A673 (cell line): ENCODE data around the gene GYG1. TPM values are rescaled to one million over a fixed set of nuclear protein-coding genes. Genes with fewer than 3 reads are reported as not detected.

Experiments used
- BruUV-seq: library from RNA; stranded (reverse); fragments of 400-500 nt; replicated peaks from 2 replicates; lab custom pipeline; 2021; lab: Mats Ljungman, UMichigan
- CTCF ChIA-PET: fragments of 300-600 bp; sonication (Branson Sonifier 250); formaldehyde crosslinking; loops from one replicate; lab custom pipeline; 2022; ENCODE audit warnings: antibody characterized with exemption; lab: Charles Lee
- POLR2A ChIA-PET: fragments of 300-600 bp; sonication (Branson Sonifier 250); formaldehyde crosslinking; loops from one replicate; lab custom pipeline; 2022; ENCODE audit warnings: antibody characterized with exemption; ENCODE audit not compliant: low non-redundant PET; lab: Charles Lee
- DNase-seq: peaks from one replicate; pipeline ENCODE4 v3.0.0-alpha.2; 2015; ENCODE audit warnings: low spot score
- H3K27ac ChIP-seq: fragments of 200-600 bp; sonication (generic); 2 replicates; pipeline ENCODE4 v1.5.1; 2016; ENCODE audit warnings: mixed run types, low read depth, mild to moderate bottlenecking, mixed read lengths, antibody characterized with exemption, low read length; ENCODE audit not compliant: poor library complexity, severe bottlenecking
- H3K27me3 ChIP-seq: fragments of 200-600 bp; sonication (generic); replicated peaks from 2 replicates; pipeline ENCODE4 v1.6.1; 2017; ENCODE audit warnings: mixed run types, low read depth, mild to moderate bottlenecking, mixed read lengths, antibody characterized with exemption, low read length; ENCODE audit not compliant: insufficient read depth, poor library complexity
- H3K36me3 ChIP-seq: fragments of 200-600 bp; sonication (generic); 2 replicates; pipeline ENCODE4 v1.6.1; 2016; ENCODE audit warnings: mixed run types, mild to moderate bottlenecking, mixed read lengths, antibody characterized with exemption, low read length; ENCODE audit not compliant: insufficient read depth, poor library complexity, severe bottlenecking
- H3K4me1 ChIP-seq: fragments of 200-600 bp; sonication (generic); 2 replicates; pipeline ENCODE4 v1.6.1; 2017; ENCODE audit warnings: mixed run types, mild to moderate bottlenecking, mixed read lengths, antibody characterized with exemption, low read length; ENCODE audit not compliant: insufficient read depth, poor library complexity, severe bottlenecking
- H3K4me3 ChIP-seq: fragments of 200-600 bp; sonication (generic); 2 replicates; pipeline ENCODE4 v1.5.1; 2016; ENCODE audit warnings: low read depth, mixed run types, mild to moderate bottlenecking, mixed read lengths, low read length; ENCODE audit not compliant: poor library complexity, severe bottlenecking
- H3K9me3 ChIP-seq: fragments of 200-600 bp; sonication (generic); 2 replicates; pipeline ENCODE4 v1.6.1; 2016; ENCODE audit warnings: mixed run types, low read depth, mild to moderate bottlenecking, mixed read lengths, antibody characterized with exemption, low read length; ENCODE audit not compliant: poor library complexity, severe bottlenecking
- CTCF ChIP-seq: fragments of 300-800, 200-600 bp; sonication (generic); conservative IDR thresholded peaks from 2 replicates; pipeline ENCODE4 v1.5.1; 2017; ENCODE audit warnings: low read depth, mild to moderate bottlenecking, antibody characterized with exemption, low read length, moderate library complexity, mixed read lengths
- EZH2 ChIP-seq: fragments of 200-600 bp; sonication (generic); IDR thresholded peaks from 2 replicates; pipeline ENCODE4 v1.6.1; 2017; ENCODE audit warnings: borderline replicate concordance, low read depth, mild to moderate bottlenecking, mixed read lengths, antibody characterized with exemption, low read length; ENCODE audit not compliant: poor library complexity, severe bottlenecking
- intact Hi-C: fragments of 100-400 bp; cut with micrococcal nuclease; formaldehyde crosslinking; loops from one replicate; pipeline ENCODE4 v1.10.0; 2022; ENCODE audit not compliant: unreplicated experiment
- total RNA-seq: library from RNA; stranded (reverse); gene quantifications from 2 replicates; pipeline ENCODE4 v1.2.3, GENCODE V29; 2021

The GYG1 gene
- total RNA-seq, 1 experiment from 2014 or later, result 5.1 TPM

- CTCF ChIA-PET, result no interaction called here
- POLR2A ChIA-PET, result no interaction called here
- Histone ChIP-seq H3K4me1 (peaks cover 3% of the 10 kb centered on the region), H3K9me3 (no peaks in the 10 kb centered on the region), H3K4me3 (no peak overlapping the region), H3K36me3 (peaks cover 39% of the 10 kb centered on the region), H3K27ac (no peak overlapping the region), H3K27me3 (no peaks in the 10 kb centered on the region)
- intact Hi-C loops, result no loop called here
- no TSS peak for BruUV-seq
- TF ChIP-seq EZH2, result no peak
- TF ChIP-seq CTCF, result no peak
- DNase-seq, result no peak
Observed at GRCh38 chr3:149044339-149045083, 53.2 kb downstream of the GYG1 start.

GRCh38 chr3:149055575-149055974 is 64.2 kb downstream of the GYG1 start:
- H3K4me1 ChIP-seq, result no peaks in the 10 kb centered on the region
- no peak for TF ChIP-seq CTCF
- no peak for TF ChIP-seq EZH2
- DNase-seq, result no peak
- no peaks in the 10 kb centered on the region for H3K9me3 ChIP-seq
- intact Hi-C loops, result no loop called here
- CTCF ChIA-PET, result no interaction called here
- H3K36me3 ChIP-seq, result peaks cover 41% of the 10 kb centered on the region
- POLR2A ChIA-PET, result no interaction called here
- BruUV-seq, result no TSS peak
- H3K27me3 ChIP-seq, result no peaks in the 10 kb centered on the region
- H3K4me3 ChIP-seq, result no peak overlapping the region
- no peak overlapping the region for H3K27ac ChIP-seq

GRCh38 chr3:149058198-149058597 is 66.9 kb downstream of the GYG1 start:
- Histone ChIP-seq H3K9me3 (no peaks in the 10 kb centered on the region), H3K4me3 (no peak overlapping the region), H3K27ac (no peak overlapping the region), H3K36me3 (peaks cover 44% of the 10 kb centered on the region), H3K27me3 (no peaks in the 10 kb centered on the region), H3K4me1 (no peaks in the 10 kb centered on the region)
- ChIA-PET CTCF (no interaction called here), POLR2A (no interaction called here)
- no TSS peak for BruUV-seq
- DNase-seq, result no peak
- no peak for TF ChIP-seq CTCF
- intact Hi-C loops, result no loop called here
